SKM-1 (cell line): Measurements from ENCODE around the gene NUDT3.
"Not testable (repeated sequence)": the region's sequence is repeated elsewhere in the genome, so short reads cannot be mapped to it uniquely, and the experiment has no call there.

Experiments
- DNase-seq: peaks from one replicate; lab custom pipeline; 2025; ENCODE audit not compliant: unreplicated experiment; lab: John Stamatoyannopoulos, UW

Gene NUDT3

DNA sequence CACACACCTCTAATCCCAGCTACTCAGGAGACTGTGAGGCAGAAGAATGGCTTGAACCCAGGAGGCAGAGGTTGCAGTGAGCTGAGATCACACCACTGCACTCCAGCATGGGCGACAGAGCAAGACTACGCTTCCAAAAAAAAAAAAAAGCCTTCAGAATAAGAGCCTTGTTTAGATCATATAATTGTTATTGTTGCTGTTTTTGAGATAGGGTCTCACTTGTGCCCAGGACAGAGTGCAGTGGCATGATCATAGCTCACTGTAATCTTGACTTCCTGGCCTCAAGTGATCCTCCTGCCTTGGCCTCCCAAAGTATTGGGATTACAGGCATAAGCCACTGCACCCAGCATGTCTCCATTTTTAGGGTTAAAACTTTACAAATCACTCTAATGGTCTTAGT is 68.2 kb downstream of the NUDT3 start:
- DNase-seq, result not testable (repeated sequence)

GRCh38 chr6:34323300-34323699 is 69.2 kb downstream of the NUDT3 start:
- no peak for DNase-seq

GRCh38 chr6:34322732-34323131 is 69.7 kb downstream of the NUDT3 start:
- DNase-seq, result no peak

- DNase-seq, result no peak
Measured at GRCh38 chr6:34321821-34322220, 70.6 kb downstream of the NUDT3 start.

DNA sequence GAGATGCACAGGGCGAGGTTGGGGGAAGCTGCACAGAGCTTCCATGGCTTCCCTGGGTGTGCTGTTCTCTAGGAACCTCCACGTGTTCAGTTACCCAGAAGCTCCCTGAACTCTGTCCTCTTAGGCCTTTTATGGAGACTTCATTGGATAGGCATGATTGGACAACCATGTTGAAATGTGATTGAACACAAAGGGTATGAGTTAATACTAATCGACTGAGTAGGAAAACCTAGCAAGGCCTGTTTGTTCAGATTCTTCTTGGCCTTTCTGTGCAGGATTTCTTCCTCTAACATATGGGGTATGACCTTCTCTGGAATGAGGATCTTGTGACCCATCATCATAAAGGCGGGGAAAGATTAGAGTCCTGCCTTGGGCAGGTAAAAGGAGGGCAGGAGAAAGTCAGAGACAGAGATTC is 73.0 kb downstream of the NUDT3 start:
- DNase-seq, result no peak

DNA sequence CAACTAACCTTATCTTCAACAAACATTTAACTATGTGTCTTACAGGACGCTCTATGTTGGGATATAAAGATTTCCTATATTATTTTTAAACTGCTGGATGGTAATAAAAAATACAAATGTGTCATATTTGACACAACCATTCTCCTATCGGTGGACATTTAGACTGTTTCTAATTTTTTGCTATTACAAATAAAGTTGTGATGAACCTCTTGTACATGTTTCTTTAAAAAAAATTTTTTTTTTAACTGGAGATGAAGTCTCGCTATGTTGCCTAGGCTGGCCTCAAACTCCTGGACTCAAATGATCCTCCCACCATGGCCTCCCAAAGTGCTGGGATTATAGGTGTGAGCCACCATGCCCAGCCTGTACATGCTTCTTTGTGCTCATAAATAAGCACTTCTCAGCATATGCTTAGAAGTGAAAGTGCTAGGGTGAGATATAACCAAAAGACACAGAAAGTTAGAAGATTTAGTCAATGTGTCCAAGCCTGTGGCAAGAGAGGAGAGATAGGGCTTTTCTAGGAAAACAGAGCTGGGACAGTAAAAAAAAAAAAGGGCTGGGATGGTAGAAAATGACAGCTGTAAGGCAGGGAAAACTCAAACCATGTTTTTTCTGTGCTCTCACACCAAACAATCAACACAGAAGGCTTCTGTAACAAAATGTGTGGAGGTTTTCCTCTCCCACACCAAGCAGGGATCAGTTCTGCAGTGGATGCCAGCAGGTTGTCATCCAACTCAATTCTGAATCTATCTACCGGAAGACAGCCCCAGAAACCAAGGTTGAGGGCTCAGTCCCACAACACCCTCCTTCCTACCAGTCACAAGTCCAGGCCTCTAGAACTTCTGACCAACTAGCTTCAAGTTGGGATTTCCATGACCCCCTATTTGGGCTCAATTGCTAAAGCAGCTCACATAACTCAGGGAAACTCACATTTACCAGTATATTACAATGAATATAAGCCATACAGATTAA is 73.7 kb downstream of the NUDT3 start:
- no peak for DNase-seq

DNA sequence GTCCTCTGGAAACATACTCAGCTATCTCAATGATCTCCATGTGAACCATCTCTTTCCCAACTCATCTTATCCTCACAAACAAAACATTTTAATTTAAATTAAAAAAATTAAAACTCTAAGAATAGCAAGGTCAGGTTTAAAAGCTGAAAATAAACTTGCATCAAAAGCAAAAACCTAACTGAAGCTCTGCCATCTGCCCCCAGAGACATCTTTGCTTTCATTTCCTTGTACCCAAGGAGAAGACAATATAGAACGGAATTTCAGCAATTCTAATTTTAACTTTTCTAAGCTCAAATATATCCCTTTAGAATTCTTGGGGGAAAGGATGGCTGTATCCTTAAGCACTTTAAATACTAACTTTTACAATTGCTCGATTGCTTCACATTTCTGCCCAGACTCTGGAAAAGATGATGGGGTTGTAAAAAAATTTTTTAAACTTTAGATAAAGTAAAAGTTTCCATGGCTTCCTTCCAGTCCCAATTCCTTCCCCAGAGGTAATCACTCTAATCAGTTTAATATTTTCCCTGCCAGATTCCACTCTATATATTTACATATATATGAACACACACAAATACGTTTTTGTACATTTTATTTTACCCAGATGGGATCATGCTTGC is 74.5 kb downstream of the NUDT3 start:
- no peak for DNase-seq

GRCh38 chr6:34317172-34317477 is 75.3 kb downstream of the NUDT3 start:
- DNase-seq, result no peak

- no peak for DNase-seq
Measured at GRCh38 chr6:34316431-34317171, 75.9 kb downstream of the NUDT3 start.

DNA sequence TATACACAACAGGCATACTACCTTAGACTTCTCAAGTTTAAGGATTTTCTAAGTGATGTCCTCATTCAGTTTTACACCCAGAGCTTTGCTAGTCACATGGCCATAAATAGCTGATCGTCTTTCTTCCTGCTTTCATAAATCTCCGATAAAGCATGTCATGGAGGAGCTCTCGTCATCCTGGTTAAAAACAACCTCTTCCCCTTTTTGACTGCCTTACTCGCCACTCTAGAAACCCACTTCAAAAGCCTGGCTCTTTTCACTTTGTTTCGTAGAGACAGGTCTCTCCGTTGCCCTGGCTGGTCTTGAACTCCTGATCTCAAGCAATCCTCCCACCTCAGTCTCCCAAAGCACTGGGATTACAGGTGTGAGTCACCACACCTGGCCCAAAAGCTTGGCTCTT is 76.7 kb downstream of the NUDT3 start:
- DNase-seq, result peak; percentile 85

- DNase-seq, result no peak
Measured at GRCh38 chr6:34315256-34315655, 77.2 kb downstream of the NUDT3 start.

DNA sequence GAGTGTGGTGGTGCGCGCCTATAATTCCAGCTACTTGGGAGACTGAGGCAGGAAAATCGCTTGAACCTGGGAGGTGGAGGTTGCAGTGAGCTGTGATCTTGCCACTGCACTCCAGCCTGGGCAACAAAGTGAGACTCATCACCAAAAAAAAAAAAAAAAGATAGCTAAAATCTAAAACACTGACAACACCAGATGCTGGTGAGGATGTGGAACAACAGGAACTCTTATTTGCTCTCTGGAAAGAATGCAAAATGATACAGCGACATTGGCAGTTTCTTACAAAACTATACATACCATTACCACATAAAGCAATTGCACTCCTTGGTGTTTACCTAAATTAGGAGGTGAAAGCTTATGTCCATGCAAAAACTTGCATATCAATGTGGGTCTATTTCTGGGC is 80.2 kb downstream of the NUDT3 start:
- no peak for DNase-seq

GRCh38 chr6:34310817-34311216 is 81.7 kb downstream of the NUDT3 start:
- DNase-seq, result no peak

DNA sequence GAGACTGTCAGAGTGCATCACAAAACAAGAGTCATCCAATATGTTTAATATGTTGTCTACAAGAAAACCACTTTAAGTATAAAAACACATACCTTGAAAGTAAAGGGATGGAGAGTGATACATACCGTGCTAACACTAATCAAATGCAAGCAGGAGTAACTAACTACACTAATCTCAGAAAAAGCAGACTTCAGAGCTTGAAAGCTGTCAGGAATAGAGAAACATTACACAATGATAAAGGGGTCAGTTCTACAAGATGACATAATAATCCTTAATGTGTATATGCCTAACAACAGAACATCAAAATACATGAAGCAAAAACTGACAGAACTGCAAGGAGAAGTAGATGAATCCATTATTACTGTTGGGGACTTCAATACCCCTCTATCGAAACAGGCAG is 84.0 kb downstream of the NUDT3 start:
- no peak for DNase-seq

- DNase-seq, result no peak
Measured at GRCh38 chr6:34305982-34306708, 86.3 kb downstream of the NUDT3 start.

GRCh38 chr6:34305497-34305896 is 87.0 kb downstream of the NUDT3 start:
- no peak for DNase-seq

GRCh38 chr6:34304164-34304563 is 88.3 kb downstream of the NUDT3 start:
- DNase-seq, result no peak

GRCh38 chr6:34302929-34303328 is 89.5 kb downstream of the NUDT3 start:
- no peak for DNase-seq

- no peak for DNase-seq
Measured at GRCh38 chr6:34301408-34301807, 91.1 kb downstream of the NUDT3 start.

- no peak for DNase-seq
Measured at GRCh38 chr6:34300332-34300751, 92.1 kb downstream of the NUDT3 start.

DNA sequence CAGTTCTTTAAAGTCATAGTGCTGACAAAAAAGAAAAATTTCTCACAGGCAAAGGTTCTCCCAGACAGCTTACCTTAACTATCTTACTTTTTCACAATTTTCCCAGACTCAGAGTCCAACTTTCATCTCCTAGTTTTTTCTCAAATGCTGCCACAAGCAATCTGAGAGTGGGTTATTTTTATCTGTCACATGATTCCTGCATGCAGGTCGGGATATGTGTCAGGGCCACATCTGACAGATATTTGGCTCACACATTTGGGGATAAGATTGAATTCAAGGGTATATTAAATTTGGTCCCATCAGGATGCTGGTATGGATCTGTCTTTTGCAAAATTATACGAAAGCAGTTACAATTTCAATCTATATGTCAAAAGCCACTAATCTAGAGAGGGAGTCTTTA is 93.5 kb downstream of the NUDT3 start:
- no peak for DNase-seq
